Cardiac septum (tissue), 1 donor: ENCODE results near the gene LIG4. TPM values are rescaled to one million over a fixed set of nuclear protein-coding genes. Genes with fewer than 3 reads are reported as not detected.
A peak's percentile ranks its signal among the peaks of the same experiment; 100 is the strongest.

Experiments used
- DNase-seq: peaks from one replicate; pipeline ENCODE4 v3.0.0-alpha.2; 2020; ENCODE audit warnings: low spot score
- intact Hi-C: fragments of 100-400 bp; cut with DNase I; formaldehyde crosslinking; loops from one replicate; pipeline ENCODE4 v1.14.0; 2022
- total RNA-seq: library from RNA; stranded (reverse); fragmentation: NEBNext Ultra II Directional; extraction: Animal tissue kit (Norgen Biotek cat#: 25700); gene quantifications from one replicate; pipeline ENCODE4 v1.2.1, GENCODE V29; 2021
- donor health status: DM: no; HTN: no; CAD: no.

LIG4 gene
- total RNA-seq, 1 donor from 2014 or later = 11.4 TPM

GRCh38 chr13:108195861-108196260, 19.5 kb downstream of the LIG4 start:
- intact Hi-C loops = no loop called here
- no peak for DNase-seq

- DNase-seq = no peak
- intact Hi-C loops = no loop called here
These were observed 20.2 kb downstream of the LIG4 start for GRCh38 chr13:108195146-108195545.

GRCh38 chr13:108194435-108194936, 20.9 kb downstream of the LIG4 start:
- no peak for DNase-seq
- intact Hi-C loops = no loop called here

GRCh38 chr13:108193806-108194205, 21.5 kb downstream of the LIG4 start:
- intact Hi-C loops = no loop called here
- no peak for DNase-seq

GRCh38 chr13:108190897-108191296, 24.4 kb downstream of the LIG4 start:
- intact Hi-C loops = no loop called here
- no peak for DNase-seq

- DNase-seq = no peak
- intact Hi-C loops = no loop called here
These were observed 27.1 kb downstream of the LIG4 start for GRCh38 chr13:108188260-108188659.

- intact Hi-C loops = no loop called here
- DNase-seq = no peak
These were observed 30.1 kb downstream of the LIG4 start for GRCh38 chr13:108185223-108185622.

- intact Hi-C loops = no loop called here
- no peak for DNase-seq
These were observed 32.7 kb downstream of the LIG4 start for GRCh38 chr13:108182652-108183051.

- intact Hi-C loops = no loop called here
- no peak for DNase-seq
These were observed 37.3 kb downstream of the LIG4 start for GRCh38 chr13:108178078-108178477.

- intact Hi-C loops = no loop called here
- DNase-seq = peak; percentile 53
These were observed 38.6 kb downstream of the LIG4 start for GRCh38 chr13:108176685-108177274.

- intact Hi-C loops = no loop called here
- peak; percentile 53 for DNase-seq
These were observed 46.4 kb downstream of the LIG4 start for GRCh38 chr13:108168929-108169328.

GRCh38 chr13:108166078-108166477, 49.3 kb downstream of the LIG4 start:
- intact Hi-C loops = no loop called here
- DNase-seq = no peak

- DNase-seq = no peak
- intact Hi-C loops = no loop called here
These were observed 56.6 kb downstream of the LIG4 start for GRCh38 chr13:108158746-108159145.

Other genes with a start within 250 kb of the LIG4 start
- 5.5 TPM for gene ABHD13, start 2.9 kb upstream of the LIG4 start, total RNA-seq
- gene TNFSF13B, start 54.2 kb upstream of the LIG4 start, total RNA-seq = 4.0 TPM